Upper lobe of left lung (tissue), 6 donors: ENCODE measurements around the gene C6orf47. TPM values are rescaled to one million over a fixed set of nuclear protein-coding genes. Genes with fewer than 3 reads are reported as not detected.

ENCODE experiments used
- ATAC-seq, 2 donors: fragments of 200-7000 bp; cut with Tn5 transposase; one replicate each; pipeline ENCODE4 v1.9.1; 2022; ENCODE audit warnings: mild to moderate bottlenecking in 2 of 2, moderate library complexity in 2 of 2; ENCODE audit not compliant: low FRiP score in 2 of 2
- DNase-seq, 2 donors: peaks; one replicate each; pipeline ENCODE4 v3.0.0-alpha.2; 2019 to 2020
- H3K27ac ChIP-seq, 4 donors: fragments of 200-600 bp; sonication (generic); one replicate each; pipeline ENCODE4 v1.5.1; 2016 to 2019
- H3K27me3 ChIP-seq, 4 donors: fragments of 200-600 bp; sonication (generic); one replicate each; pipeline ENCODE4 v1.5.1; 2017 to 2019
- H3K36me3 ChIP-seq, 4 donors: fragments of 200-600 bp; sonication (generic); one replicate each; pipeline ENCODE4 v1.5.1; 2016 to 2019
- H3K4me1 ChIP-seq, 4 donors: fragments of 200-600 bp; sonication (generic); one replicate each; pipeline ENCODE4 v1.5.1; 2018 to 2019
- H3K4me3 ChIP-seq, 4 donors: fragments of 200-600 bp; sonication (generic); one replicate each; pipeline ENCODE4 v1.5.1; 2017 to 2019; ENCODE audit warnings: mild to moderate bottlenecking in 2 of 4, moderate library complexity in 1 of 4
- H3K9me3 ChIP-seq, 4 donors: fragments of 200-600 bp; sonication (generic); one replicate each; pipeline ENCODE4 v1.5.1; 2018 to 2019
- CTCF ChIP-seq, 6 experiments: fragments of 450-650 bp in 4 of 6; fragments of 200-600 bp in 2 of 6; sonication (generic) in 2 of 6; IDR thresholded peaks; one replicate each; pipeline ENCODE4 v1.5.1; 2016 to 2019; ENCODE audit warnings: antibody characterized with exemption in 6 of 6
- EP300 ChIP-seq, 4 donors: sonication (generic); formaldehyde crosslinking; IDR thresholded peaks; one replicate each; pipeline ENCODE4 v1.5.1; 2017; ENCODE audit warnings: antibody characterized with exemption in 4 of 4, control low read depth in 2 of 4
- POLR2A ChIP-seq, 4 donors: fragments of 450-650 bp; IDR thresholded peaks; one replicate each; pipeline ENCODE4 v1.5.1; 2016 to 2017; ENCODE audit warnings: antibody characterized with exemption in 4 of 4, mild to moderate bottlenecking in 2 of 4
- POLR2AphosphoS5 ChIP-seq, 2 donors: sonication (generic); formaldehyde crosslinking; IDR thresholded peaks; one replicate each; pipeline ENCODE4 v1.5.1; 2017; ENCODE audit warnings: antibody characterized with exemption in 2 of 2
- WGBS, 2 donors: methylation state at CpG; one replicate each; pipeline ENCODE4 v1.1.5; 2017 to 2018; 5-methylcytosine and 5-hydroxymethylcytosine counted together
- total RNA-seq, 6 donors: library from RNA; depleted of rRNA in 4 of 6; stranded (reverse); fragments of >200 nt in 4 of 6; gene quantifications; one replicate each; pipeline versions ENCODE4 v1.1.0 to v1.2.1, GENCODE V29; 2016 to 2021
- donor health status: DM: no; HTN: no; CAD: no; lungs with moderate emphysema.
- donor health status: DM: no; HTN: yes; CAD: no; lungs with severe emphysema.

C6orf47 gene
- total RNA-seq, 6 donors from 2014 or later = 25.0 to 30.1 (median 28.4) TPM

GRCh38 chr6:31664790-31665500 is 4.4 kb upstream of the C6orf47 start, which contains the start of gene GPANK1:
Gene GPANK1 (minus strand): TSS chr6:31664997. CDS start chr6:31664478, 519 bp downstream.
- DNase-seq = peak; percentile 88 to 93
- H3K27ac ChIP-seq = peak within 1 kb of the TSS; percentile 95 to 98 (median 97)
- TF ChIP-seq POLR2A (IDR thresholded peaks at IDR 0.05) = peak in 3 of 4 donors; percentile 49 to 66 (median 58)
- TF ChIP-seq EP300 (IDR thresholded peaks at IDR 0.05) = peak in 1 of 4 donors; percentile 50
- peak; percentile 75 to 85 for TF ChIP-seq POLR2AphosphoS5 (IDR thresholded peaks at IDR 0.05)
- no peak for TF ChIP-seq CTCF (IDR thresholded peaks at IDR 0.05)
- peak within 1 kb of the TSS; percentile 71 to 96 (median 84) for H3K4me3 ChIP-seq
- H3K27me3 ChIP-seq = no peaks in the 10 kb centered on the region
- ATAC-seq = peak; percentile 86
- H3K36me3 ChIP-seq = peaks cover 20 to 50% (median 36%) of the 10 kb centered on the region in 4 donors
- H3K9me3 ChIP-seq = no peaks in the 10 kb centered on the region
- WGBS, 2 donors = 0 to 1% methylated on average over 31 to 39 of the region's 39 CpGs
- H3K4me1 ChIP-seq = peaks cover 31 to 66% (median 45%) of the 10 kb centered on the region in 4 donors

GRCh38 chr6:31663961-31664789 is 3.6 kb upstream of the C6orf47 start:
- WGBS, 2 donors = 23 to 26% methylated on average over 17 of the region's 17 CpGs
- ATAC-seq (no peak), DNase-seq (peak in 1 of 2 donors; percentile 42)
- peaks cover 38 to 66% (median 51%) of the 10 kb centered on the region in 4 donors for H3K4me1 ChIP-seq
- H3K27ac ChIP-seq = peak overlapping the region; percentile 95 to 98 (median 97)
- peak overlapping the region; percentile 32 to 96 (median 84) for H3K4me3 ChIP-seq
- H3K36me3 ChIP-seq = peaks cover 12 to 43% (median 29%) of the 10 kb centered on the region in 4 donors
- H3K9me3 ChIP-seq = no peaks in the 10 kb centered on the region
- TF ChIP-seq POLR2AphosphoS5 (IDR thresholded peaks at IDR 0.05) (no peak), EP300 (IDR thresholded peaks at IDR 0.05) (no peak), CTCF (IDR thresholded peaks at IDR 0.05) (no peak), POLR2A (IDR thresholded peaks at IDR 0.05) (no peak)
- H3K27me3 ChIP-seq = no peaks in the 10 kb centered on the region

GRCh38 chr6:31663126-31663960 is 2.8 kb upstream of the C6orf47 start:
- Histone ChIP-seq H3K36me3 (peaks cover 8 to 34% (median 22%) of the 10 kb centered on the region in 4 donors), H3K27ac (peak overlapping the region; percentile 95 to 98 (median 97)), H3K4me1 (peaks cover 47 to 71% (median 59%) of the 10 kb centered on the region in 4 donors), H3K27me3 (no peaks in the 10 kb centered on the region), H3K4me3 (peak overlapping the region in 3 of 4 donors; percentile 82 to 96 (median 87)), H3K9me3 (no peaks in the 10 kb centered on the region)
- DNase-seq = no peak
- WGBS, 2 donors = 63 to 65% methylated on average over 9 of the region's 9 CpGs
- TF ChIP-seq POLR2A (IDR thresholded peaks at IDR 0.05) (no peak), CTCF (IDR thresholded peaks at IDR 0.05) (no peak), POLR2AphosphoS5 (IDR thresholded peaks at IDR 0.05) (no peak), EP300 (IDR thresholded peaks at IDR 0.05) (no peak)
- no peak for ATAC-seq

GRCh38 chr6:31662124-31662723 is 1.6 kb upstream of the C6orf47 start:
- ATAC-seq = no peak
- no peaks in the 10 kb centered on the region for H3K27me3 ChIP-seq
- peaks cover 0 to 28% (median 17%) of the 10 kb centered on the region in 4 donors for H3K36me3 ChIP-seq
- H3K9me3 ChIP-seq = no peaks in the 10 kb centered on the region
- no peak overlapping the region for H3K4me3 ChIP-seq
- H3K4me1 ChIP-seq = peaks cover 55 to 76% (median 61%) of the 10 kb centered on the region in 4 donors
- DNase-seq = no peak
- 91% methylated on average over 12 of the region's 12 CpGs for WGBS, 2 donors
- TF ChIP-seq CTCF (IDR thresholded peaks at IDR 0.05) (no peak), POLR2AphosphoS5 (IDR thresholded peaks at IDR 0.05) (no peak), EP300 (IDR thresholded peaks at IDR 0.05) (no peak), POLR2A (IDR thresholded peaks at IDR 0.05) (no peak)
- H3K27ac ChIP-seq = peak overlapping the region in 3 of 4 donors; percentile 12 to 97 (median 92)
